Nephron progenitor cell (in vitro differentiated cells): ENCODE results near the gene GPR146.
A peak's percentile ranks its signal among the peaks of the same experiment; 100 is the strongest.

Source experiments
- DNase-seq: peaks from one replicate; pipeline ENCODE4 v3.0.0; 2021
- H3K27ac Mint-ChIP-seq: 2 replicates; pipeline ENCODE4 v1.8.0; 2021; ENCODE audit warnings: mild to moderate bottlenecking, moderate library complexity, mixed read lengths
- H3K27me3 Mint-ChIP-seq: 2 replicates; pipeline ENCODE4 v1.8.0; 2021; ENCODE audit warnings: mild to moderate bottlenecking, low read depth, mixed read lengths; ENCODE audit not compliant: poor library complexity
- H3K36me3 Mint-ChIP-seq: 2 replicates; pipeline ENCODE4 v1.8.0; 2021; ENCODE audit warnings: low read depth, mixed read lengths
- H3K4me1 Mint-ChIP-seq: 2 replicates; pipeline ENCODE4 v1.8.0; 2021; ENCODE audit warnings: mixed read lengths
- H3K4me3 Mint-ChIP-seq: 2 replicates; pipeline ENCODE4 v1.8.0; 2021; ENCODE audit warnings: mild to moderate bottlenecking, moderate library complexity, mixed read lengths
- H3K9me3 Mint-ChIP-seq: 2 replicates; pipeline ENCODE4 v1.8.0; 2021; ENCODE audit warnings: mild to moderate bottlenecking, moderate library complexity, mixed read lengths
- TF ChIP-seq, protein P1 (sequence below): fragments of 200-600 bp; sonication (generic); IDR thresholded peaks from 2 replicates; pipeline ENCODE4 v1.5.0; 2021; ENCODE audit warnings: antibody characterized with exemption

GPR146 gene

DNA sequence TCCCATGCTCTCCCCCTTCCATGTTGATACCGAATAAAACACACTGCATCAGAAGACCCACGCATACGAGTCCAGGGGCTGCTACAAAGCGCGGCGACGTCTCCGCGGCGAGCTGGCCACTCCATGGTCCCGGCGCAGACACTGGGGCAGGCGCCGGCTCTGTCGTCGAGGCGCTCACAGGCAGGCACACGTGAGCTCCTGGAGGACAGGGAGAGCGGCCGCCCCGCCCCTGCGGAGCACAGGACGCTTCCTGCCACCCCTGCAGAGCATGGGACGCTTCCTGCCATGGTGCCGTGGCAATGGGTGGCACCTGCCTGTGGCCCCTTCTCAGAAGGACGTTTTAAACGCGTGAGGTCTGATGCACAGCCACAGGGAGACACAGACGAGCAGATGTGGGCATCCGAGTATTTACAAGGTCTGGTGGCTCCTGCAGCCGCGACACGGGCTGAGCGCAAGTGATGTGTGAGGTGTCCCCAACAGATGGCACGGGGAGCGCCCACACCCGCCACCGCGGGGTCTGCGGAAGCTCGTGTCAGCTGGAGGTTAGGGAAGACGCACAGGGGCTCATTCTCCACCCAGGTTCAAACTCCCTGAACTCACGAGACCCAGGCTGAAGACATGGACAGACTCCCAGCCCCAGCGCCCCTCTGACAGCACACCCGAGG, 21.4 kb upstream of the GPR146 start:
- Mint-ChIP-seq H3K27me3 (peaks cover 11% of the 10 kb centered on the region), H3K9me3 (peaks cover 11% of the 10 kb centered on the region), H3K4me3 (no peak overlapping the region), H3K36me3 (peaks cover 33% of the 10 kb centered on the region), H3K27ac (no peak overlapping the region), H3K4me1 (peaks cover 53% of the 10 kb centered on the region)
- TF ChIP-seq, protein P1, sequence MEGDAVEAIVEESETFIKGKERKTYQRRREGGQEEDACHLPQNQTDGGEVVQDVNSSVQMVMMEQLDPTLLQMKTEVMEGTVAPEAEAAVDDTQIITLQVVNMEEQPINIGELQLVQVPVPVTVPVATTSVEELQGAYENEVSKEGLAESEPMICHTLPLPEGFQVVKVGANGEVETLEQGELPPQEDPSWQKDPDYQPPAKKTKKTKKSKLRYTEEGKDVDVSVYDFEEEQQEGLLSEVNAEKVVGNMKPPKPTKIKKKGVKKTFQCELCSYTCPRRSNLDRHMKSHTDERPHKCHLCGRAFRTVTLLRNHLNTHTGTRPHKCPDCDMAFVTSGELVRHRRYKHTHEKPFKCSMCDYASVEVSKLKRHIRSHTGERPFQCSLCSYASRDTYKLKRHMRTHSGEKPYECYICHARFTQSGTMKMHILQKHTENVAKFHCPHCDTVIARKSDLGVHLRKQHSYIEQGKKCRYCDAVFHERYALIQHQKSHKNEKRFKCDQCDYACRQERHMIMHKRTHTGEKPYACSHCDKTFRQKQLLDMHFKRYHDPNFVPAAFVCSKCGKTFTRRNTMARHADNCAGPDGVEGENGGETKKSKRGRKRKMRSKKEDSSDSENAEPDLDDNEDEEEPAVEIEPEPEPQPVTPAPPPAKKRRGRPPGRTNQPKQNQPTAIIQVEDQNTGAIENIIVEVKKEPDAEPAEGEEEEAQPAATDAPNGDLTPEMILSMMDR: no peak
- no peak for DNase-seq

DNA sequence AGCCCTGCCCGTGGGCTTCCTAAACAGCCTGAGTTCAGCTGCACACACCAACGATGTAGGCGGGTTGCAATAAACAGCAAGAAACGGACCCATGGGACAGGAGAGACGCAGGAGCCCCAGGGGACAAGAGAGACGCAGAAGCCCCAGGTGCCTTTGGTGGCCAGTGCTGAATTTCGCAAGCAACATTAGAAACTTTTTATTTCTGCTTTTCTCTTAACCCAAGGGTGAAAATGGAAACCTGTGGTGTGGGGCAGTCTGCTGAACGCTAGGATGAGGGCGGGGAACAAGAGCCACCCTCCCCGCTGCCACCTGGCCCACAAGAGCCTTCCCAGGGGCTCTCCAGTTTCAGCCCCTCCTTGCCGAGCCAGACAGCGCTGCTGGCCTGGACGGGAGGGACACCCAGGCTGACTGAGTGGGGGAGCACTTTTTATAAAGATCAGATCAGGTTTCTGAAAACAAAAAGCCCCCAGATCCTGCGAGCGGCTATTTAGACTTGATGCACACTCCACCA, 20.0 kb upstream of the GPR146 start:
- Mint-ChIP-seq H3K4me1 (peaks cover 58% of the 10 kb centered on the region), H3K27me3 (peaks cover 11% of the 10 kb centered on the region), H3K4me3 (peak overlapping the region; percentile 61), H3K9me3 (peaks cover 11% of the 10 kb centered on the region), H3K36me3 (peaks cover 26% of the 10 kb centered on the region), H3K27ac (peak overlapping the region; percentile 36)
- DNase-seq: no peak
- TF ChIP-seq, protein P1: no peak

DNA sequence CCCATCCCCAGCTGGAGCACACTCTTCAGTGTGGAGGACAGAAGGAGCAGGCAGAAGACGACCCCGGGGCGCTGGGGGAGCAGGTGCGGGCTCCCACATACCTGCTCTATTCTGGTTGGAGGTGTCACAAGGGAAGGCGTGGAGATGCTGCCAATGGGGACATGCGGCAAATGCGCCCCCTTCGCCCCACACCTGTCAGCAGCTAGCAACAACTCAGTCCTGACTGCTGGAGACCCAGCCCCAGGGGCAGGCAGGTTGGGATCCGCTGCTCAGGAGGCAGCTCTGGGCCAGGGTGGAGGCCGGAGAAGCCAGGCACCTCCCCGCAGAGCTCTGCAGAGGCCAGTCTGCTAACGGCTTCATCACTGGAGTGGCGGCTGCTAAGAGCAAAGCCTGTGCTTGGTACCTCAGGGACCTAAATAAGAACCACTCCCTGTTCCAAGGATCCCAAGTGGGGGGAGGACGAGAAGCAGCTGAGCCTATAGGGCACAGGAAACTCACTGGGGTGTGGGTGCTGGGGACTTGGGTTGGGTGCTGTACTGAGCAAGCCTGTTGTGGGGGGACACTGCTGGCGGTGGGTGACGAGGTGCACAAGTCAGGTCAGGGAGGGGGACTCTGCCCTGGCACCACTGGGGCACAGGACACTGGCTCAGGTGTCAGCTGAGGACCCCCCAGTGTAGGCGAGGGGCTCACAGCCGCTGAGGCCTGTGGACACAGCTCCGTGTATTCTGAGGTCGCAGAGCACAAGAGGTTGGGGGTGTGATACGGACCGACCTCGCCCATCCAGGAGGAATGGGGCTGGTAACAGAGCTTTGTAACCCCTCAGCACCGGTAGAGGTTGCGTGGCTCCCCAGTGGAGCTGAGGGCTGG, 19.2 kb upstream of the GPR146 start:
- H3K27me3 Mint-ChIP-seq: peaks cover 11% of the 10 kb centered on the region
- H3K27ac Mint-ChIP-seq: peak overlapping the region; percentile 36
- H3K4me3 Mint-ChIP-seq: peak overlapping the region; percentile 55
- DNase-seq: no peak
- TF ChIP-seq, protein P1: no peak
- H3K36me3 Mint-ChIP-seq: peaks cover 26% of the 10 kb centered on the region
- peaks cover 65% of the 10 kb centered on the region for H3K4me1 Mint-ChIP-seq
- H3K9me3 Mint-ChIP-seq: peaks cover 11% of the 10 kb centered on the region

DNA sequence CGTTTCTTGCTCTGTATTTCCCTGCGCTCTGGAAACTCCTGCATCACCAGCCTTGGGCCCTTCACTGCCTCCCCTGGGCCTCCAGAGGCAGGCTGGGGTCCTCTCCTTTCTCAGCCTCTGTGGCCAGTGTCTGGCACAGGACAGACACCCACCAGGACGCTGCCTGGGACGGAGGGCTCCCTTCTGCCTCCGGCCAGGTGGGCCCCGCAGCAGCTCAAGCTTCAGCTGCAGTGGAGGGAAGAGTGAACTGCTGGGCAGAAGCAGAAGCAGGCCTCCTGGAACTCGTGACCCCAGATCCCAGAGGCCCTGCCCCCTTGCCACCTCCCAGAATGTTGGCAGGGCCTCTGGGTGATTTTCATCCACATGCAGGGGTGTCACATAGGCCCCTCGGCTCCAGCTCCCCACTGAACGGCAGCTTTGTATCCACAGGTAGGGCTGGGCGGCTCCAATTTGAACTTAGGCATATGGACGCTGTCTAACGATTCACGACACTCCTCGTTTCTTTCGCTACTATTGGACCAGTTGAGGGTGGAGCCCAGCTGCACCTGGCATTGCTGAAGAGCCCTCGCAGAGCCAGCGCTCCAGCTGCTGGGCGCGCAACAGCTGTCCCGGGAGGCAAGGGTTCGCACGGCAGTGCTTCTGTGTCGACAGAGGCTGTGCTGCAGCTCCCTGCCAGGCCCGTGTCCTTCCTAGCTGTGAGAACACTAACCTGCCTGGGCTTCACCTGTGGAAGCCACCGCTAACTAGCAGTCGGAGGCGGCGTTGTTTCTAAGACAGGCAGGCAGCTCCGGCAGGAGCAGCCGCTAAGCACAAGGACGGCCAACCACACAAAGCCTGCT, 18.4 kb upstream of the GPR146 start:
- no peak for DNase-seq
- peaks cover 11% of the 10 kb centered on the region for H3K9me3 Mint-ChIP-seq

DNA sequence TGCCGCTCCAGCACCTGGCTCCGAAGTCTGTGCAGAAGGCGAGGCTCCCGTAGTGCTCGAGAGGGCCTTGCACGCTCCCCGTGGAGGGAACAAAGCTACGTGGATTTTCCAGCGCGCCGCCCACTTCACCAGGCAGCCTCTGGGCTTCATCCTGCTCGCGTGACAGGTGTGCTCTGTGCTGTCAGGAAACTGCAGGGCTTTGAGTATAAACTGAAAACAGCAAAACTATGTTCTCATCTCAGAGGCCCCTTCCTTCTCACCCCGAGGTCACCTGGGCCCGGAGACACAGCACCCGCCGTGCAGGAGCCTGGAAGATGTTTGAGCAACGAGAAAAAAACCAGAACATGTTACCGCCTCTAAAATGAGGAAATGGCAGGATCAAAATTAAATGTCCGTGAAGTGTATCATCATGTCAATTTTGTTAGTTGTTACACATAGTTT, 17.6 kb upstream of the GPR146 start:
- peaks cover 19% of the 10 kb centered on the region for H3K36me3 Mint-ChIP-seq
- peaks cover 11% of the 10 kb centered on the region for H3K27me3 Mint-ChIP-seq
- H3K4me1 Mint-ChIP-seq: peaks cover 75% of the 10 kb centered on the region
- peaks cover 6% of the 10 kb centered on the region for H3K9me3 Mint-ChIP-seq
- H3K27ac Mint-ChIP-seq: no peak overlapping the region
- peak overlapping the region; percentile 91 for H3K4me3 Mint-ChIP-seq
- TF ChIP-seq, protein P1: no peak
- DNase-seq: no peak

More for the DNA sequence above, 18.4 kb upstream of the GPR146 start:
- no peak overlapping the region for H3K27ac Mint-ChIP-seq
- TF ChIP-seq, protein P1: no peak
- peak overlapping the region; percentile 91 for H3K4me3 Mint-ChIP-seq
- H3K36me3 Mint-ChIP-seq: peaks cover 25% of the 10 kb centered on the region
- H3K27me3 Mint-ChIP-seq: peaks cover 11% of the 10 kb centered on the region
- peaks cover 71% of the 10 kb centered on the region for H3K4me1 Mint-ChIP-seq
